ENCODE measurements around the gene SLC1A5.
"Not testable (repeated sequence)": the region's sequence is repeated elsewhere in the genome, so short reads cannot be mapped to it uniquely, and the experiment has no call there.

Gene SLC1A5

GRCh38 chr19:46783670-46784069 lies 4.7 kb downstream of the SLC1A5 start:
- no peak for ATAC-seq (ENCODE audit: insufficient read depth, low read depth)
- no peak for DNase-seq
- Histone ChIP-seq H3K27me3 (ENCODE audit: insufficient read depth, low read length, poor library complexity) (no peaks in the 10 kb centered on the region), H3K4me1 (ENCODE audit: insufficient read depth, low read length) (peaks cover 43% of the 10 kb centered on the region), H3K27ac (ENCODE audit: low read length) (peak overlapping the region; percentile 94), H3K4me3 (ENCODE audit: low read depth in 1 of 2, low read length in 2 of 2) (peak overlapping the region; percentile 86 to 88; a peak in 3 of 4 replicates), H3K36me3 (ENCODE audit: insufficient read depth, low read length) (peaks cover 69% of the 10 kb centered on the region), H3K4me2 (ENCODE audit: insufficient read depth, low read length) (peak overlapping the region; percentile 94), H3K79me2 (ENCODE audit: insufficient read depth, low read length) (peaks cover 81% of the 10 kb centered on the region), H4K20me1 (ENCODE audit: insufficient read depth, low read length) (peaks cover 71% of the 10 kb centered on the region), H2AFZ (ENCODE audit: low read depth, low read length) (no peak overlapping the region), H3K9me3 (ENCODE audit: insufficient read depth, low read length, severe bottlenecking) (no peaks in the 10 kb centered on the region), H3K9ac (ENCODE audit: low read depth, low read length) (peak overlapping the region; percentile 70)
- no peak for TF ChIP-seq EZH2 (IDR thresholded peaks at IDR 0.05; ENCODE audit: borderline replicate concordance, low read depth, low read length, severe bottlenecking)
- TF ChIP-seq CTCF (IDR thresholded peaks at IDR 0.05; ENCODE audit: borderline replicate concordance, extremely low read depth, low read length, poor library complexity, severe bottlenecking) = no peak

GRCh38 chr19:46782355-46783019 lies 5.9 kb downstream of the SLC1A5 start:
- peaks cover 74% of the 10 kb centered on the region for H3K79me2 ChIP-seq (ENCODE audit: insufficient read depth, low read length)
- no peak overlapping the region for H2AFZ ChIP-seq (ENCODE audit: low read depth, low read length)
- peaks cover 69% of the 10 kb centered on the region for H4K20me1 ChIP-seq (ENCODE audit: insufficient read depth, low read length)
- ATAC-seq (ENCODE audit: insufficient read depth, low read depth) (no peak), DNase-seq (no peak)
- peak overlapping the region; percentile 57 for H3K27ac ChIP-seq (ENCODE audit: low read length)
- peak overlapping the region in 1 of 2 experiments; percentile 22; a peak in 1 of 4 replicates for H3K4me3 ChIP-seq (ENCODE audit: low read depth in 1 of 2, low read length in 2 of 2)
- H3K27me3 ChIP-seq (ENCODE audit: insufficient read depth, low read length, poor library complexity) = no peaks in the 10 kb centered on the region
- H3K36me3 ChIP-seq (ENCODE audit: insufficient read depth, low read length) = peaks cover 81% of the 10 kb centered on the region
- H3K4me2 ChIP-seq (ENCODE audit: insufficient read depth, low read length) = peak overlapping the region; percentile 94; the same call in 1 of the 2 replicates
- no peaks in the 10 kb centered on the region for H3K9me3 ChIP-seq (ENCODE audit: insufficient read depth, low read length, severe bottlenecking)
- TF ChIP-seq CTCF (IDR thresholded peaks at IDR 0.05; ENCODE audit: borderline replicate concordance, extremely low read depth, low read length, poor library complexity, severe bottlenecking) = no peak
- TF ChIP-seq EZH2 (IDR thresholded peaks at IDR 0.05; ENCODE audit: borderline replicate concordance, low read depth, low read length, severe bottlenecking) = no peak
- peak overlapping the region; percentile 70; the same call in 1 of the 2 replicates for H3K9ac ChIP-seq (ENCODE audit: low read depth, low read length)
- peaks cover 42% of the 10 kb centered on the region for H3K4me1 ChIP-seq (ENCODE audit: insufficient read depth, low read length)

- not testable (repeated sequence) for H3K4me1 ChIP-seq (ENCODE audit: insufficient read depth, low read length); H3K4me3 ChIP-seq (ENCODE audit: low read depth in 1 of 2, low read length in 2 of 2); H2AFZ ChIP-seq (ENCODE audit: low read depth, low read length); H3K27ac ChIP-seq (ENCODE audit: low read length); H3K9ac ChIP-seq (ENCODE audit: low read depth, low read length); H3K27me3 ChIP-seq (ENCODE audit: insufficient read depth, low read length, poor library complexity); H3K4me2 ChIP-seq (ENCODE audit: insufficient read depth, low read length); ATAC-seq (ENCODE audit: insufficient read depth, low read depth); H3K9me3 ChIP-seq (ENCODE audit: insufficient read depth, low read length, severe bottlenecking); DNase-seq
- Histone ChIP-seq H3K79me2 (ENCODE audit: insufficient read depth, low read length) (peaks cover 35% of the 10 kb centered on the region), H4K20me1 (ENCODE audit: insufficient read depth, low read length) (peaks cover 64% of the 10 kb centered on the region), H3K36me3 (ENCODE audit: insufficient read depth, low read length) (peaks cover 82% of the 10 kb centered on the region)
These were observed 10.3 kb downstream of the SLC1A5 start for GRCh38 chr19:46777956-46778645.

Measured in DND-41 (cell line).